GM12891 (cell line): ENCODE results near the gene RYR2.

Experiments
- POLR2A ChIP-seq: IDR thresholded peaks from 2 replicates; pipeline ENCODE4 v1.6.1; 2011; ENCODE audit warnings: low read depth, low read length, control low read depth
- POLR2AphosphoS5 ChIP-seq: IDR thresholded peaks from 2 replicates; pipeline ENCODE4 v1.6.1; 2011; ENCODE audit warnings: low read depth, low read length, control low read depth
- SPI1 ChIP-seq: IDR thresholded peaks from 2 replicates; pipeline ENCODE4 v1.6.1; 2011; ENCODE audit warnings: low read depth, low read length, control low read depth
- TAF1 ChIP-seq: IDR thresholded peaks from 2 replicates; pipeline ENCODE4 v1.6.1; 2011; ENCODE audit warnings: low read depth, low read length, control low read depth

GRCh38 chr1:237730826-237731350 is 688.9 kb downstream of the RYR2 start:
- TF ChIP-seq POLR2A (no peak), SPI1 (no peak), POLR2AphosphoS5 (no peak), TAF1 (no peak)
